Mammary epithelial cell (primary cell): ENCODE measurements around the gene NT5DC4.

ENCODE experiments used
- EZH2 ChIP-seq: IDR thresholded peaks from 2 replicates; pipeline ENCODE4 v1.6.1; 2012; ENCODE audit warnings: low read length, inconsistent platforms, borderline replicate concordance
- TF ChIP-seq, protein P1 (sequence below), 2 donors: IDR thresholded peaks in 1 of 2; conservative IDR thresholded peaks in 1 of 2; 2 replicates each; pipeline ENCODE4 v1.5.1; 2011 to 2012; ENCODE audit warnings: inconsistent platforms in 2 of 2, low read length in 2 of 2, mild to moderate bottlenecking in 2 of 2, control low read depth in 1 of 2, low read depth in 1 of 2; ENCODE audit not compliant: insufficient read depth in 1 of 2; ENCODE audit errors: extremely low read depth in 1 of 2

DNA sequence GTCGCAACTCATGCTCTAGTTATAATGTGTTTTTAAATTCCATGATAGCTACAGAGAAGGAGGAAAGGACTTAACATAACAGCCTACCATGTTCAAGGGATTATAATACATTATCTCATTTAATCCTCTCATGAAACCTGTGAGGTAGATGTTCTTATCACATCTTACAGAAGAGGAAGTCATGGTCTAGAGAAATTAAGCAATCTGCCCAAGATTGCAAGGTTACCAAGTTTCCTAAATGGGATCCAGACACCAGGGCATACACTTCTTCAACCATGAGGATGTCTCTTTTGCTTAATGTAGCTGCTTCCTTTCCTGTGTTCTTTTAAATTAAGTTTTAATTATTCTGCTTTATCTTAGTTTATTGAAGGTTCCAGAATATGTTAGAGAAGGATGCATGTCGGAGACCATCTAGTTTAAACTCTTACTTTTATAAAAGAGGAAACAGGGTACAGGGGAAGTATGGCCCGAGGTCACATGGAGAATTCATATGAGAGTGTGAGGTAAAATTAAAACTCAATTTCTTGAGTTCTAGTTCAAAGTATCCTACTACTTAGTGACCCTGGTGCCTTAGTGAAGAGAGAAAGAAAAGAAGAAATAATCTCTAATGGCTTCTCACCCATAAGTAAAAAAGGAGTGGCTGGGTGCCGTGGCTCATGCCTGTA is 67.0 kb downstream of the NT5DC4 start:
- TF ChIP-seq, protein P1, sequence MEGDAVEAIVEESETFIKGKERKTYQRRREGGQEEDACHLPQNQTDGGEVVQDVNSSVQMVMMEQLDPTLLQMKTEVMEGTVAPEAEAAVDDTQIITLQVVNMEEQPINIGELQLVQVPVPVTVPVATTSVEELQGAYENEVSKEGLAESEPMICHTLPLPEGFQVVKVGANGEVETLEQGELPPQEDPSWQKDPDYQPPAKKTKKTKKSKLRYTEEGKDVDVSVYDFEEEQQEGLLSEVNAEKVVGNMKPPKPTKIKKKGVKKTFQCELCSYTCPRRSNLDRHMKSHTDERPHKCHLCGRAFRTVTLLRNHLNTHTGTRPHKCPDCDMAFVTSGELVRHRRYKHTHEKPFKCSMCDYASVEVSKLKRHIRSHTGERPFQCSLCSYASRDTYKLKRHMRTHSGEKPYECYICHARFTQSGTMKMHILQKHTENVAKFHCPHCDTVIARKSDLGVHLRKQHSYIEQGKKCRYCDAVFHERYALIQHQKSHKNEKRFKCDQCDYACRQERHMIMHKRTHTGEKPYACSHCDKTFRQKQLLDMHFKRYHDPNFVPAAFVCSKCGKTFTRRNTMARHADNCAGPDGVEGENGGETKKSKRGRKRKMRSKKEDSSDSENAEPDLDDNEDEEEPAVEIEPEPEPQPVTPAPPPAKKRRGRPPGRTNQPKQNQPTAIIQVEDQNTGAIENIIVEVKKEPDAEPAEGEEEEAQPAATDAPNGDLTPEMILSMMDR (conservative IDR thresholded peaks at IDR 0.05 in 1 of 2, IDR thresholded peaks at IDR 0.05 in 1 of 2; ENCODE audit: extremely low read depth in 1 of 2, insufficient read depth in 1 of 2, low read depth in 1 of 2, low read length in 2 of 2), result no peak
- no peak for TF ChIP-seq EZH2
